Adrenal gland (tissue), 5 donors: ENCODE data around the gene TMEM114.

Experiments
- POLR2A ChIP-seq, 2 donors: fragments of 450-650 bp; IDR thresholded peaks; one replicate each; pipeline ENCODE4 v1.6.1; 2017; ENCODE audit warnings: antibody characterized with exemption in 2 of 2, mild to moderate bottlenecking in 2 of 2, moderate library complexity in 1 of 2
- TF ChIP-seq, protein P1 (sequence below), 6 experiments: fragments of 450-650 bp in 4 of 6; fragments of 200-600 bp in 2 of 6; sonication (generic) in 1 of 6; IDR thresholded peaks; 1 replicate in 5 of 6; 2 replicates in 1 of 6; pipeline versions ENCODE4 v1.5.1 to v1.8.0; 2016 to 2021; ENCODE audit warnings: antibody characterized with exemption in 6 of 6, mild to moderate bottlenecking in 2 of 6, moderate library complexity in 1 of 6
- donor health status: DM: no; HTN: no; CAD: no.

DNA sequence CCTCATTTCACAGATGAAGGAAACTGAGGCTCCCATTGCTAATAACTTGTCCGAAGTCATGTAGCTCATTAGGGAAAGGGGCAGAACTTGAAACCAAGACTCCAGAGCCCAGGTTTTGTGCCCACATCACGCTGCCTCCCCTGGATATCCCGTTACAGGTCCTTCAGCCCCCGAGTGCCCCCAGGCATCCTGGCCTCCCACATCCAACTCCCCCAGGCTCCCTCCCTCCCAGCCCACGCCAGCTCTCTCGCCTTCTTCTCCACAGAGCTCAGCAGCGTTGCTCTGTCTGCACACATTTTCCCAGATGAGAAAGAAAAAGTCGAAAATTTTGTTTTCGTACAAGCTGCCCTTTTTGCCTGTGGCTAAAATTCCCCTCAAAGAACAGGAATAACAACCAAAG lies 16.9 kb upstream of the TMEM114 start:
- no peak for TF ChIP-seq POLR2A (IDR thresholded peaks at IDR 0.05)
- TF ChIP-seq, protein P1, sequence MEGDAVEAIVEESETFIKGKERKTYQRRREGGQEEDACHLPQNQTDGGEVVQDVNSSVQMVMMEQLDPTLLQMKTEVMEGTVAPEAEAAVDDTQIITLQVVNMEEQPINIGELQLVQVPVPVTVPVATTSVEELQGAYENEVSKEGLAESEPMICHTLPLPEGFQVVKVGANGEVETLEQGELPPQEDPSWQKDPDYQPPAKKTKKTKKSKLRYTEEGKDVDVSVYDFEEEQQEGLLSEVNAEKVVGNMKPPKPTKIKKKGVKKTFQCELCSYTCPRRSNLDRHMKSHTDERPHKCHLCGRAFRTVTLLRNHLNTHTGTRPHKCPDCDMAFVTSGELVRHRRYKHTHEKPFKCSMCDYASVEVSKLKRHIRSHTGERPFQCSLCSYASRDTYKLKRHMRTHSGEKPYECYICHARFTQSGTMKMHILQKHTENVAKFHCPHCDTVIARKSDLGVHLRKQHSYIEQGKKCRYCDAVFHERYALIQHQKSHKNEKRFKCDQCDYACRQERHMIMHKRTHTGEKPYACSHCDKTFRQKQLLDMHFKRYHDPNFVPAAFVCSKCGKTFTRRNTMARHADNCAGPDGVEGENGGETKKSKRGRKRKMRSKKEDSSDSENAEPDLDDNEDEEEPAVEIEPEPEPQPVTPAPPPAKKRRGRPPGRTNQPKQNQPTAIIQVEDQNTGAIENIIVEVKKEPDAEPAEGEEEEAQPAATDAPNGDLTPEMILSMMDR (IDR thresholded peaks at IDR 0.05): no peak
